Measurements from ENCODE around the gene CNIH3.
A peak's percentile ranks its signal among the peaks of the same experiment; 100 is the strongest.

Gene CNIH3

DNA sequence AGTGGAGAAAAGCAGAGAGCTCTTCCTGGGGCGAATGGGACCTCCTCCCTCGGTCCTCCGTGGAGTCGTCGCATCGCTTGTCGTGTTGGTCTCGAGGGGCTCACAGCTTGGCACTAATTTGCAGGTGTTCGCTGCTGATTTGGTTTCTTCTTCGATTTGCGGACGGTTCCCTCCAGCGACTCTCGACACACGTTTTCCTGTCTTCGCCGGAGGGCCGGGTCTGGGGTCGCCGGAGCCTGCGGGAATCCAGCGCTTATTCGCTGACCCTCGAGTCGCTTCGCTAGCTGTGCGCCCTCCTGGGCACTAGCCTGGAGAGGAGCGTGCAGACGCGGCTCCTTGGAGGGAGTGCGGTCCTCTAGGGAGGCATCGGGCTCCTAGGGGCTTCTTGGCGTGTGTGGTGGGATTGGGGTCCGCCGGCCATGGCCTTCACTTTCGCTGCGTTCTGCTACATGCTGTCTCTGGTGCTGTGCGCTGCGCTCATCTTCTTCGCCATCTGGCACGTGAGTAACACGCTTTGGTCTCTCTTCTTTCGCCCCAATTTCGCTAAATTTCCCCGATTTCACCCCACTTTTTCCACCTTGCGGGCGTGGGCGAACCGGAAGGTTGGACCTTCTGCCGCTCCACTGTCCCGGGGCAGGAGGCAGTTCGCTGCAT lies 766 bp downstream of the CNIH3 start:
- no peak for ATAC-seq

GRCh38 chr1:224617410-224618355 lies 1.6 kb downstream of the CNIH3 start:
- peak in 1 of 2 donors; percentile 11 for ATAC-seq

DNA sequence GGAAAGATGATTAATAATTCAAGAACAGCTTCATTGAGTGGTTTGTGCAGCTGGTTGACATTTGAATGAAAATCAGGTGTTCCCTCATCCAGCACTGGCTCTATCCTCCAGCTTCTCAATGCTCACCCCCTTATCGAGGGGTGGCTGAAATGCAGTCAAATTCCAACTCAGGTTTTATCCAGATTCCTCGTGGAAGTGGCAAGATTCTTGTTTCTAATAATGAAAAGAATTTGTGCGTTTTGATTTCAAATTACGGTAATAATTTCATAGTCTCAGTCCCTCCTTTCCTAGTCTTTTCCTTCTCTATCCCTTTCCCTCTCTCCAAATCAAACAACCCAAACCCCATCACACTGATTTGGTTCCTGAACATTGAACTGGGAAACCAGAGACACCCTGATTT lies 3.1 kb downstream of the CNIH3 start:
- peak in 1 of 2 donors; percentile 11 for ATAC-seq

- ATAC-seq: no peak
Observed at GRCh38 chr1:224620105-224620504, 4.0 kb downstream of the CNIH3 start.

GRCh38 chr1:224621813-224622682 lies 5.9 kb downstream of the CNIH3 start:
- no peak for ATAC-seq

DNA sequence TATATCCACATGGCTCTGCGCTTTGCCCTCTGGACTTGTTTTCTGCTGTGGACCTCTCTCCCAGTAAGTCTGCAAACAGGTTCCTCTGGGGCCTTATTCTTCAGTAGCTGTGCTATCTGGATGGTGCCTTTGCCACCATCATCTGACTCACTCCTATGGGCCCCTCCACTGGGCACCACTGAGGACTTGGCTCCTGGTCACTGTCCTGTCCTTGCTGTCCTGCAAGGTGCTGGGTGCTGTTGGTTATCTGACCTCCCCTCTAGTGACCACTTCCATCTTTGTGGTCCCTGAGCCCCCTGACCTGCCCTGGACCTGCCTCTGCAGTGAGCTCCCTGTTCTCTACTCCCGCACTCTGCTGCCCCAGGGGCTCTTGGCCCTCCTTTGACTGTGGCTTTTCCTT lies 6.7 kb downstream of the CNIH3 start:
- ATAC-seq: no peak

GRCh38 chr1:224623310-224623714 lies 7.2 kb downstream of the CNIH3 start:
- ATAC-seq: no peak

DNA sequence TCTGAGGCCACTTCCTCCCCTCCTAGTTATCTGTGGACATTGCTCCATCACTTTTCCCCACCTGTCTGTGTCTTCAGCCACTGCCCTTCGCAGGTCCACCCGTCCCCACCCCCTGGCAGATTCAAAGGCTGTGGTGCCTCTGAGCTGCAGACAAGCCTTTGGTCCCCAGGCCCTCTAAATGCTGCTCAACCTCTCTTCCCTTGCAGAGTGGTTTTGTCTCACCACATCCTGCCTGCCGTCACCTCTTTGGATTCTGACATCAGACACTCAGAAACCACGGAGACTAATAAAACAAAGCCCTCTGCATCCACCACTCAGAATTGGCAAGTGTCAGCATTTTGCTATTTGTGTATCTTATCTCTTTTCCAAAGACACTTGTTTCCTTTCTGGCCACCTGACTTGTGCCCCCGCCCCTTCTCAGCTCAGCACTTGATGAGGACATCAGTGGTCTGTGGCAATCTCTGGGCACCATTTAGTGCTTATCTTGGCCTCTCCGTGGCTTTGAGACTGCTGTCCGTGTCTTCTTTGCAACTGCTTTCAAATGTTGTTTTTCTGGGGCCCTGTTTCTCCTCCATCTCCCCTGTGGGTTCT lies 7.7 kb downstream of the CNIH3 start:
- ATAC-seq: peak; percentile 89 to 92

GRCh38 chr1:224624432-224624831 lies 8.3 kb downstream of the CNIH3 start:
- ATAC-seq: no peak

GRCh38 chr1:224626042-224626441 lies 9.9 kb downstream of the CNIH3 start:
- no peak for ATAC-seq

DNA sequence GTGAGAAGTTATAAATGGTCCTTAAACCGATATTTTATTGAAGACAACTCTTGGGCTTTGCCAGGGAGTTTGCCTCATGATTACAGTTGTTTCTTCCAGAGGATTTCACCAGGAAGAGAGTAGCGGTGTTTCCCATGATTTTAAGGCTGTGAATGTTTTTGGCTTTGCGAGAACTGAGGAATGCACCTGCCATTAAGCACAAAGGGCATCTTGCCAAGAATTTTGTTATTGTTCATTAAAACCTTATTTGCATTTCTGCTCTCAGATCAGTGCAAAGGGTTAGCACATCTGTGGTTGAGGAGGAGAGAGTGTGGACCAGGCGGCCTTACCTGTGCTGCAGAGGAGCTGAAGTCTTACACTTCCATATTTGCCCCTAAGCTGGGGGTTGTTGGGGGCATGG lies 13.8 kb downstream of the CNIH3 start:
- no peak for ATAC-seq

DNA sequence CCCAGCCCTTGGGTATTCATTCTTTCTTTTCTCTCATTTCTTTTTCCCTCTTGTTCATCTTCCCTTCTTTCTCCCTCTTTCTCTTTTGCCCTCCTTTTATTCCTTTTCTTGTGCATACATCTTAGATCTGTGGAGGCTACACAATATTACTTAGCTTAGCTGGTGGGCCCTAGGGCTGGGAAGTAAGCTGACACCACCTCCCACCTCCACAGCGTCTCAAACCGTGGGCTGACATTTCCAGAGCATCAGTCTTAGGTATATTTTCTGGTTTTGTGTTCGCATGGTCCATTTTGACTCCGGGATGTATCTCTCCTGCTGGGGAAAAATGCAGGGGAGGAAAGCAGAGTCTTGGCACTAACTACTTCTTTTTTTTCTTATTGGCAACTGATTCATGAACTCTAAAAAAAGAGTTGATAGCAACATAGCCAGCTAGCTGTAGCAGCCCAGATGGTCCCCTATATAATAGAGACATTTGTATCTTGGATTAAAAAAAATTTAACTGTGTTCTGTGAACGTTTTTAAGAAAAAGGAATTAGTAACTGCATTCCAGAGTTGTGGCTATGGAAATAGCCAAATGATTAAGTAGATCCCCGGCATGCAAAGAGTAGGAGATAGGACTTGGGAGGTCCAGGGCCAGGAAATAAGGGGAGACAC lies 15.5 kb downstream of the CNIH3 start:
- ATAC-seq: no peak

DNA sequence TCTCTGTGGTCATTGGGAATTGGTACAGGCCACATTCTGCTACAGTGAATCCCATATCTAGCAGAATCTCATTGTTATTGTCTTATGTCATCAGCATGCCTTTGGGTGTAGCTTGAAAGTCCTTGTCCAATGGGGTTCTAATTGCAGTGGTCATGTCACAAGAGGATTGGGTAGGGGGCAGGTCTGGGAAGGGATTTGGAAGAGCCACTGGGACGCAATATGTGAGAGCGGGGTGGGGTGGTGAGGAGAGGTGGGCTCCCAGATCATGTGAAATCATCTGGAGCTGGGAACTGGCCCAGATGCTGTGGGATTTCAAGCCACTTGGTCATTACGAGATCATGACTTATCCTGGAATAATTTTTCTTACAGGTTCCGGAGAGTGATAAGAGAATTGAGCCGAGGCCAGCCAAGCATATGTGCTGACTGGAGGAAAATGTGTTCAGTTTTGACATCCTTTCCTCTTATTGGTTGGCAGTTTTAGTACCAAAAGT lies 16.3 kb downstream of the CNIH3 start:
- no peak for ATAC-seq

- no peak for ATAC-seq
Observed at GRCh38 chr1:224632921-224633321, 16.8 kb downstream of the CNIH3 start.

DNA sequence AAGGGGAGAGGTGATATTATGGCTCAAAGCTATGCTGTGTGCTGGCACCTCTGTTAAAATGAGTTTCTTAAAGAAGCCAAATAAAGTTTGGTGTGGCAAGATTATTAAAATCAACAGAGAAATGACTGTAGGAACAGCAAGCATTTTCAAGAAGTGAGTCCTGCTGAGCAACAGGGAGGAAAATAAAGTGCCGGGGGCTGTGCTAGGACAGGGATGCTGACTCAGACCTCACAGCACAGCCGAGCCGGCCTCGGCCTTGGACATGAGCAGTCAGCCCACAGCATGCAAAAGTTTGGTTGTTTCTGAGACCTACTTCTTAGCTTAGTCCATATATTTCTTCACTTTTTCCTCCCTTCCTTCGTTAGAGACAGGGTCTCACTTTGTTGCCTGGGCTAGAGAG lies 19.2 kb downstream of the CNIH3 start:
- no peak for ATAC-seq

DNA sequence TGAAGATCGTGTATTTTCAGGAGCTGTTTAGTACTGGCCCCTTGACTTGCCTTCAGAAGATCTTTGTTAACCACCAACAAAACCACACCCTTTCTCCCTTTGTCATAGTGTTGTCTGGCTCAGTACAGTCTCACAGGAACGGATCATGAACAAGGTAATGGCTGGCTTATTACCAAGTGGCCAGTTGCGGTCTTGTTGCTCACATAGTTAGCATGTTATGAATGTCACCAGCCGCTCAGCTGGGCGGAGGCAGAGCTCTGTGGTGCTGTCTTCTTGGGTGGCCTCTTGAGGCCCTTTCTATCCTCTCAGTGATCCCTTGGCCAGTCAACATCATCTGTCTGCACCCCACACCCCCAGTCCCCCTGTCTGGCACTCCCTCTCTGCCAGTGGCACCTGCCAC lies 21.4 kb downstream of the CNIH3 start:
- no peak for ATAC-seq

GRCh38 chr1:224637936-224638335 lies 21.8 kb downstream of the CNIH3 start:
- no peak for ATAC-seq

DNA sequence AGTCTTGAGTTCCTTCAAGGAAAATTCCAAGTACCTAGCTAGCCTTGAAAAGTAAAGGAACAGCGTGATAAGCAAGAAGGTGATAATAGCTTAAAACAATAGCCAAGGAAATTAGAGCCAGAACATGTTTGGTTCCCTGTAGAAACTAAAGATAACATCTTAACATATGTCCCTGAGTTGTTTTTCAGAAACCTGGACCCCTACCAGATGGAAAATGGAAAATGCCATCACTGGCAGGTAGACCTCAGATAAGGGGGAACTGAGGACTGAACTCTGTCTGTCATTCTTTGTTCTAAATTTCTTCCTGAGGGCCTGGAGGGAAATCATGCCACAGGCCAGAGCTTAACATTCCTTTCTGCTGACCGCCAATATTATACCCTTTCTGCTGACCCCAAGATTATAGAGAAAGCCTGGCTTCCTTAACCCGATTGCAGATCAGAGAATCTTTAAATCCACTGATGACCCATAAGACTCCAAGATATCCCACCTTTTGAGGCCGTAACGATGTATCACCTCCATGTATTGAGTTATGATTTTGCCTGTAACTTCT lies 23.4 kb downstream of the CNIH3 start:
- ATAC-seq: no peak

- ATAC-seq: no peak
Observed at GRCh38 chr1:224640018-224640417, 23.9 kb downstream of the CNIH3 start.

GRCh38 chr1:224640587-224640986 lies 24.5 kb downstream of the CNIH3 start:
- no peak for ATAC-seq

GRCh38 chr1:224641030-224641429 lies 24.9 kb downstream of the CNIH3 start:
- ATAC-seq: no peak

- no peak for ATAC-seq
Observed at GRCh38 chr1:224643653-224644052, 27.5 kb downstream of the CNIH3 start.

All from activated CD4-positive, CD25-positive, alpha-beta regulatory T cell treated with anti-CD3 and anti-CD28 coated beads, Interleukin-2, amount 50 U/mL, for 24 hours (primary cell).